Bronchial epithelial cell (primary cell): ENCODE measurements around the gene ERBB4. TPM values are rescaled to one million over a fixed set of nuclear protein-coding genes. Genes with fewer than 3 reads are reported as not detected.
A peak's percentile ranks its signal among the peaks of the same experiment; 100 is the strongest.

Experiments used
- DNase-seq: peaks from one replicate; pipeline ENCODE4 v3.0.0-alpha.2; 2010; ENCODE audit warnings: low read depth
- FAIRE-seq: peaks from 2 replicates; lab custom pipeline; 2011; peaks lifted over from hg19 to GRCh38; lab: Jason Lieb, UNC
- H3K27me3 ChIP-seq: 2 replicates; pipeline ENCODE4 v1.5.1; 2011; ENCODE audit warnings: low read length; ENCODE audit not compliant: control insufficient read depth, insufficient read depth
- H3K36me3 ChIP-seq: 2 replicates; pipeline ENCODE4 v1.5.1; 2011; ENCODE audit warnings: low read length; ENCODE audit not compliant: control insufficient read depth, insufficient read depth
- H3K4me3 ChIP-seq: 2 replicates; pipeline ENCODE4 v1.5.1; 2011; ENCODE audit warnings: mild to moderate bottlenecking, low read depth, low read length, control low read depth
- total RNA-seq: library from RNA; depleted of rRNA; stranded (reverse); fragments of >200 nt; gene quantifications from 2 replicates; pipeline ENCODE4 v1.2.1, GENCODE V29; 2014
- TF ChIP-seq, protein P1 (sequence below): IDR thresholded peaks from 2 replicates; pipeline ENCODE4 v1.5.1; 2011; ENCODE audit warnings: mild to moderate bottlenecking, moderate library complexity, low read length, control low read depth, inconsistent platforms; ENCODE audit not compliant: insufficient read depth, severe bottlenecking

Gene ERBB4
- total RNA-seq, 1 donor from 2014 or later, result under 0.01 TPM

DNA sequence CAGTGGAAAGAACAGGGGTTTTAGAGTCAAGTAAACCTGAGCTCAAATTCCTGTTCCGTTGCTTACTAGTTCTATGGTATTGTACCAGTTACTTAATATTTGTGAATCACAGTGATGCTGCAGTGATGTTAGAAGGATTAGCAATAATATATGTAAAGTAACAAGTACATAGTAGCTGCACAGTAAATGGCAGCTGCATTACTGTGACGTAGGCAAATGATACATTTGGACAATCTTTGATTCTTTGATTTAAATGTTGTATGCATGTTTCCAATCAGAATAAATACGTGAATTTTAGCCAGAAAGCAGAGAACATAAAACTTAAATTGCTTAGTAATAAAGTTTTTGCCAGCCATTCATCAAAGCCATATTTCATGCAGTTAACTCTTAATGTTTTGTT is 243.0 kb downstream of the ERBB4 start:
- no peaks in the 10 kb centered on the region for H3K27me3 ChIP-seq
- no peak overlapping the region for H3K4me3 ChIP-seq
- TF ChIP-seq, protein P1, sequence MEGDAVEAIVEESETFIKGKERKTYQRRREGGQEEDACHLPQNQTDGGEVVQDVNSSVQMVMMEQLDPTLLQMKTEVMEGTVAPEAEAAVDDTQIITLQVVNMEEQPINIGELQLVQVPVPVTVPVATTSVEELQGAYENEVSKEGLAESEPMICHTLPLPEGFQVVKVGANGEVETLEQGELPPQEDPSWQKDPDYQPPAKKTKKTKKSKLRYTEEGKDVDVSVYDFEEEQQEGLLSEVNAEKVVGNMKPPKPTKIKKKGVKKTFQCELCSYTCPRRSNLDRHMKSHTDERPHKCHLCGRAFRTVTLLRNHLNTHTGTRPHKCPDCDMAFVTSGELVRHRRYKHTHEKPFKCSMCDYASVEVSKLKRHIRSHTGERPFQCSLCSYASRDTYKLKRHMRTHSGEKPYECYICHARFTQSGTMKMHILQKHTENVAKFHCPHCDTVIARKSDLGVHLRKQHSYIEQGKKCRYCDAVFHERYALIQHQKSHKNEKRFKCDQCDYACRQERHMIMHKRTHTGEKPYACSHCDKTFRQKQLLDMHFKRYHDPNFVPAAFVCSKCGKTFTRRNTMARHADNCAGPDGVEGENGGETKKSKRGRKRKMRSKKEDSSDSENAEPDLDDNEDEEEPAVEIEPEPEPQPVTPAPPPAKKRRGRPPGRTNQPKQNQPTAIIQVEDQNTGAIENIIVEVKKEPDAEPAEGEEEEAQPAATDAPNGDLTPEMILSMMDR, result no peak
- no peak for DNase-seq
- FAIRE-seq, result no peak
- no peaks in the 10 kb centered on the region for H3K36me3 ChIP-seq

DNA sequence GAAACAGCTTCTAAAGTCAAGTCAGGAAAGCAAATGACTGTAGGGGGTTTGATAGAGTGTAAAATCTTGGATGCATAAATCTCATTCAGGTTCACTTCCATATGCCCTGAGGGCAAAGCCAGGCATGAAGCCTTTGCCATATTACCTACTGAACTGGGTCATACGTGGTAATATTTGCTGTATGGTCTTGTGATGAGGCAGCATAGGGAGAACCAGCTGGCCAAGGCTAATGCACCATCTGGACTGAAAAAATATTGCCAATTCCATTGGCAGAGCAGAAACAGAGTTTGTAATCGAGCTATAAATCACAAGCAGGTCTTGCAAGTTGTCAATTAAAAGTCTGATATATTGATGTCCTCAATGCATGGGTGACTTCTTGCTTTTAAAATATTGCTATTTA is 243.8 kb downstream of the ERBB4 start:
- DNase-seq, result no peak
- no peak overlapping the region for H3K4me3 ChIP-seq
- FAIRE-seq, result no peak

GRCh38 chr2:212289301-212289700 is 249.3 kb downstream of the ERBB4 start:
- FAIRE-seq, result no peak
- Histone ChIP-seq H3K4me3 (no peak overlapping the region), H3K36me3 (no peaks in the 10 kb centered on the region)

More for the DNA sequence above, 243.8 kb downstream of the ERBB4 start:
- no peaks in the 10 kb centered on the region for H3K36me3 ChIP-seq
- TF ChIP-seq, protein P1, result no peak
- H3K27me3 ChIP-seq, result no peaks in the 10 kb centered on the region

GRCh38 chr2:212288308-212288707 is 250.3 kb downstream of the ERBB4 start:
- no peak for FAIRE-seq
- DNase-seq, result no peak
- no peaks in the 10 kb centered on the region for H3K36me3 ChIP-seq
- no peak overlapping the region for H3K4me3 ChIP-seq
- TF ChIP-seq, protein P1, result no peak
- H3K27me3 ChIP-seq, result no peaks in the 10 kb centered on the region

More at GRCh38 chr2:212289301-212289700, 249.3 kb downstream of the ERBB4 start:
- no peak for DNase-seq
- TF ChIP-seq, protein P1, result no peak
- no peaks in the 10 kb centered on the region for H3K27me3 ChIP-seq

DNA sequence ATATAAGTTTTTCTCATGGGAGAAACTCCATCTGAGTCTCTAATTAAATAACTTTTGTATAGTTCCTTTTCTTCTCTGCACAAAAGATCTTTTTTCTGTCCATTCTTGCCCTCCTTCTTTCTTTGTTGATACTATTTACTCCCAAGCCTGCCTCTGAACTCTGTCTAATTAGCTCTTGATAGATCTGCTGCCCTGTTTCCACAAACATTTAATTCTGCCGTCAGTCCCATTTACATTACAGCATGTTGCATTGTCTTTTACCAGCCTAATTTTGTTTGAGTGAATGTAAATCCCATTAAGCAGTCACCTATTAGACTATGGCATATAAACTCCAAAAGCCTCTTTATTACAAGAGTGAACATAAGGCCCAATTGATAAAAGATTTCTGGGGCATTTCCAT is 254.4 kb downstream of the ERBB4 start:
- no peak for DNase-seq
- Histone ChIP-seq H3K4me3 (no peak overlapping the region), H3K36me3 (no peaks in the 10 kb centered on the region), H3K27me3 (no peaks in the 10 kb centered on the region)
- TF ChIP-seq, protein P1, result no peak
- FAIRE-seq, result no peak

DNA sequence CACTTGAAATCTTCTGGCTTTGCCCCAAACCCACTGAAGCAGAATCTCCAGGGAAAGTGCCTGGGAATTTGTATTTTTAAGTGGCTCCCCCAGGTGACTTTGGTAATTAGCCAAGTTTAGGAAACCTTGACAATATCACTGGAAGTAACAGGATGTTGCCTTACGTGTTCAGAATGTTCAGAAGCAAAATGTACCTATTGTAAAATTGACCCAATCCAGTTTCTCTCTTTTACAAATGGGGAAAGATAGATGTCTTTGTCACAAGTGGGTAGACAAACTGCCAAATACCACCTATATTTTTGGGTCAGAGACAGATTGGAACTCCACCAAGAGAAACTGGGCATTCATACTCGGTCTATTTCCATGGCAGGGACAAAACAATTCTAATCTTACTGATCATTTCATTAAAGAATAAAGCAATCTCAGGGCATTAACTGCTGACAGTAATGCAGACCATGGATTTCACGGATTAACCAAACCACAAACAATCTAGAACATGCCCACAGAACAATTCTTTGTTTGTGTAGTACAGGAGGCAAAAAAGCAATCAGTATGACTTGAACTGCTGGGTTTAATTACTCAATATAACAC is 255.8 kb downstream of the ERBB4 start:
- FAIRE-seq, result no peak
- no peaks in the 10 kb centered on the region for H3K36me3 ChIP-seq

More for the DNA sequence above, 255.8 kb downstream of the ERBB4 start:
- H3K4me3 ChIP-seq, result no peak overlapping the region
- DNase-seq, result peak; percentile 20
- TF ChIP-seq, protein P1, result no peak
- H3K27me3 ChIP-seq, result no peaks in the 10 kb centered on the region
